Mucosa of descending colon (tissue), 3 donors: ENCODE measurements around the gene HCFC1. TPM values are rescaled to one million over a fixed set of nuclear protein-coding genes. Genes with fewer than 3 reads are reported as not detected.

Source experiments
- ATAC-seq: fragments of 200-7000 bp; cut with Tn5 transposase; one replicate; pipeline ENCODE4 v1.9.1; 2020; ENCODE audit warnings: mild to moderate bottlenecking, moderate library complexity
- DNase-seq, 3 donors: peaks; one replicate each; pipeline ENCODE4 v3.0.0-alpha.2; 2020
- H3K36me3 ChIP-seq: fragments of 200-600 bp; one replicate; pipeline ENCODE4 v1.8.0; 2021; ENCODE audit warnings: low read depth, mild to moderate bottlenecking
- H3K4me1 ChIP-seq: fragments of 200-600 bp; one replicate; pipeline ENCODE4 v1.8.0; 2021; ENCODE audit warnings: low read depth, mild to moderate bottlenecking
- H3K4me3 ChIP-seq: fragments of 200-600 bp; one replicate; pipeline ENCODE4 v1.8.0; 2021; ENCODE audit warnings: mild to moderate bottlenecking
- H3K9me3 ChIP-seq: fragments of 200-600 bp; one replicate; pipeline ENCODE4 v1.8.0; 2021; ENCODE audit warnings: mild to moderate bottlenecking
- intact Hi-C, 2 donors: fragments of 100-400 bp; cut with DNase I in 1 of 2; cut with micrococcal nuclease in 1 of 2; formaldehyde crosslinking; loops; one replicate each; pipeline versions ENCODE4 v1.11.0 to v1.11.1; 2022; cut with DNase I, micrococcal nuclease
- total RNA-seq, 3 donors: library from RNA; stranded (reverse); fragmentation: NEBNext Ultra II Directional in 2 of 3; extraction: Animal tissue kit (Norgen Biotek cat#: 25700) in 2 of 3; gene quantifications; one replicate each; pipeline versions ENCODE4 v1.2.1 to v1.2.4, GENCODE V29; 2021 to 2023
- TF ChIP-seq, protein P1 (sequence below): fragments of 200-600 bp; IDR thresholded peaks from one replicate; pipeline ENCODE4 v1.8.0; 2022; ENCODE audit warnings: antibody characterized with exemption, mild to moderate bottlenecking
- donor health status: DM: no; HTN: no; CAD: no; lungs with moderate emphysema.
- donor health status: DM: no; HTN: no; CAD: no.
- donor health status: DM: no; HTN: yes; CAD: no.

Gene HCFC1
- total RNA-seq, 3 donors from 2014 or later = 36.3 to 56.5 (median 48.2) TPM

DNA sequence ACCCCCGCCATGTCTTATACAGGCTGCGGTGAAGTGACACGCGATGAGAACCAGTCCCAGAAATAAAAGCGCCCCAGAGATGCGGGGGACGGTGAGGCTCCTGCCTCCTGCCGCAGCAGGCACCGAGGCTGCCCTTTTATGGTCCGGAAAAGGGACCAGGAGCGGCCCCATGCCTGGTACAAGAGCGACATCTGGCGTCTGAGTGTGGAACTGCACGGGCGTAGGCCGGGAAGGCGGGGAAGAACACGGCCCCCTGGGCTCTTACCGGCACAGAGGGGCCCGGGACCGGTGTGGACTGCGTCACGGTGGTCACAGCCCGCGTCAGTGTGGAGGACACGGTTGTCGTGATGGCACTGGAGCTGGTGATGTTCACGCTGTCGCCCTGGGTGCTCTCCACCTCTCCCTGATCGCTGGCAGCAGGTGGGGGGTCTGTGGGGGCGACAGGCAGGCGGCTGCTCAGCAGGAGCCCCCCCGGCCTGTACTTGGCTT lies 18.2 kb downstream of the HCFC1 start:
- TF ChIP-seq, protein P1, sequence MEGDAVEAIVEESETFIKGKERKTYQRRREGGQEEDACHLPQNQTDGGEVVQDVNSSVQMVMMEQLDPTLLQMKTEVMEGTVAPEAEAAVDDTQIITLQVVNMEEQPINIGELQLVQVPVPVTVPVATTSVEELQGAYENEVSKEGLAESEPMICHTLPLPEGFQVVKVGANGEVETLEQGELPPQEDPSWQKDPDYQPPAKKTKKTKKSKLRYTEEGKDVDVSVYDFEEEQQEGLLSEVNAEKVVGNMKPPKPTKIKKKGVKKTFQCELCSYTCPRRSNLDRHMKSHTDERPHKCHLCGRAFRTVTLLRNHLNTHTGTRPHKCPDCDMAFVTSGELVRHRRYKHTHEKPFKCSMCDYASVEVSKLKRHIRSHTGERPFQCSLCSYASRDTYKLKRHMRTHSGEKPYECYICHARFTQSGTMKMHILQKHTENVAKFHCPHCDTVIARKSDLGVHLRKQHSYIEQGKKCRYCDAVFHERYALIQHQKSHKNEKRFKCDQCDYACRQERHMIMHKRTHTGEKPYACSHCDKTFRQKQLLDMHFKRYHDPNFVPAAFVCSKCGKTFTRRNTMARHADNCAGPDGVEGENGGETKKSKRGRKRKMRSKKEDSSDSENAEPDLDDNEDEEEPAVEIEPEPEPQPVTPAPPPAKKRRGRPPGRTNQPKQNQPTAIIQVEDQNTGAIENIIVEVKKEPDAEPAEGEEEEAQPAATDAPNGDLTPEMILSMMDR = peak; percentile 90
- no peak overlapping the region for H3K4me3 ChIP-seq
- peak; percentile 88 for ATAC-seq
- no peaks in the 10 kb centered on the region for H3K9me3 ChIP-seq
- H3K36me3 ChIP-seq = no peaks in the 10 kb centered on the region
- H3K4me1 ChIP-seq = no peaks in the 10 kb centered on the region
- intact Hi-C loops = loop anchor here in 1 of 2 donors (10.0 kb wide), 1 partner anchor 189 kb away; the partner anchor contains the start of gene PLXNB3
- peak; percentile 75 to 81 (median 78) for DNase-seq

DNA sequence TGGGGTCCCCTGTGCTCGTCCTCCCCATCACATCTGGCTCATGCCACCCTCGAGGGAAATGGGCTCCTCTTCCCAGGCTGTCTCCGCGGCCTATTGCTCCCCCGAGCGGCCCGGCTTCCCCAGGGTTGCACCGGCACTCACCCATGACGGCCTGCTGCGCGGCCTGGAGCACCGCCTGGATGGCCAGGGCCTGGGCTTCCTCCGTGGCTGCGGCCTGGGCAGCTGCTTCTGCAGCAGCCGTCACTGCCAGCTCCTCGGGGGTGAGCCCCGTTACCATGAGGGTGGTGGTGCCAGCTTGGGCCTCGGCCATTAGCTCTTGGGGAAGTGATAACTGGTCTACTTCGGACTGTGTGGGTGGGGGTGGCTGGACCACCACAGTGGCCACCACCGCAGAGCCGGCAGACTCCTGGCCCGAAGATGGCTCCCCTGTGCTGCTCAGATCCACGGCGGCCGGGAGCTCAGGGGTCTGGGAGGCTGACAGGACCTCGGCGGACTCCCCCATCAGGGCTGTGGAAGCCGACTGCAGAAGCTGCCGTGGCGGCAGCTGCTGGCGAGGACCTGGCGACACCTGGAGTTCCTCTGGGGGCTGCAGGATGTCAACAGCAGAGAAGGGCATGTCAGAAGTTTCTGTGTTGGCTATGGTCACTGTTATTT lies 19.1 kb downstream of the HCFC1 start:
- Histone ChIP-seq H3K9me3 (no peaks in the 10 kb centered on the region), H3K4me1 (no peaks in the 10 kb centered on the region), H3K36me3 (no peaks in the 10 kb centered on the region), H3K4me3 (no peak overlapping the region)
- peak in 1 of 3 donors; percentile 54 for DNase-seq
- TF ChIP-seq, protein P1 = no peak
- no peak for ATAC-seq
- intact Hi-C loops = loop anchor here in 1 of 2 donors (10.0 kb wide), 1 partner anchor 188 kb away; the partner anchor contains the start of gene PLXNB3

DNA sequence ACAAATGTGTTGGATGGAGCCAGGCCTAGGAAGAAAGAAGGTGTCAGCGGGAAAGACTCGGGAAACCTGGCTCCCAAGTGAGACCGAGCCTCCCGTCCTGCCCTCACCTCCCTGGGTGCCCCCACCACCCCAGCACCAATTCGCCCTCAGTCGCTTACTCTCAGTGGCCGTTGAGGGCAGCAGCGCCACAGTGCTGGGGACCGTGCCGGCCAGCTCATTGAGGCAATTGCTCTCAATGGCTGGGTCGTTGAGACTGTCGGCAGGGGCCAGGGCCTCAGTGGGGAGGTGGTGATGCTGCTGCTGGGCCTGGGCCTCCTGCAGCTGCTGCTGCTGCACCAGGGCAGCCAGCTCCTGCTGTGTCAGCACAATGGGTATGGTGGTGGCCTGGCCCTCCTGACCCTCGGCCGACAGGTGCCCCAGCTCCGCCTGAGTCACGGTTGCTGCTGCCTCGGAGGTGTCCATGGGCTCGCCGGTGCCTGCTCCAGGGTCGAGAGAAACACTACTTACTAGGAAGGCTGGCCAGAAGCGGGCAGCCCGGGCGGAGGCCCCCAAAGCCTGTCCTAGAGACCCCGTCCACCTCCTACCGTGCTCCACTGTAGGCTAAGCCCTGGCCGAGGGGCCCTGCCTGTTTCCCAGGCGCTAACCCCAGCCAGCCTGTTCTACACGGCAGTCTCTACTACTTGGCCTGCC lies 19.8 kb downstream of the HCFC1 start:
- no peaks in the 10 kb centered on the region for H3K4me1 ChIP-seq
- DNase-seq = no peak

DNA sequence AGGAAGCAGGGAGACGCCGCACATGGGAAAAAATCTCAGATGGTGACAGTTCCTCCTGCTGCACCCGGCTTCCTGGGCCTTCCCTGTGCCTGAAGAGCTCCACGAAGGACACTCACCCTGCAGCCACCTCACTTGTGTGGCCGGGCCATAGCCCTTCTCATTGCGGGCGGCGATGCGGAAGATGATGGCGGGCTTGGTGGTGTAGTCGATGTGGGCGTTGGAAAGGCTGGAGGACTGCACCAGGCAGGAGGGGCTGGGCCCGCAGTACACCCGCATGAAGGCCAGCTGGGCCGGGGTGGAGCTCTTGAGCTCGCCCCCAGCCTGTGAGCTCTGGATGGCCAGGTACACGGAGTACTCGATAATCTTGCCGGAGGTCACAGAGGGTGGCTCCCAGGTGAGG lies 21.5 kb downstream of the HCFC1 start:
- intact Hi-C loops = loop anchor here in 1 of 2 donors (10.0 kb wide), 1 partner anchor 185 kb away; the partner anchor contains the start of gene PLXNB3
- no peak for DNase-seq
- Histone ChIP-seq H3K4me3 (no peak overlapping the region), H3K4me1 (no peaks in the 10 kb centered on the region), H3K9me3 (no peaks in the 10 kb centered on the region), H3K36me3 (no peaks in the 10 kb centered on the region)
- TF ChIP-seq, protein P1 = no peak
- ATAC-seq = no peak

More for the DNA sequence above, 19.8 kb downstream of the HCFC1 start:
- no peak overlapping the region for H3K4me3 ChIP-seq
- TF ChIP-seq, protein P1 = no peak
- no peaks in the 10 kb centered on the region for H3K36me3 ChIP-seq
- no peaks in the 10 kb centered on the region for H3K9me3 ChIP-seq
- intact Hi-C loops = loop anchor here in 1 of 2 donors (10.0 kb wide), 1 partner anchor 187 kb away; the partner anchor contains the start of gene PLXNB3
- no peak for ATAC-seq

DNA sequence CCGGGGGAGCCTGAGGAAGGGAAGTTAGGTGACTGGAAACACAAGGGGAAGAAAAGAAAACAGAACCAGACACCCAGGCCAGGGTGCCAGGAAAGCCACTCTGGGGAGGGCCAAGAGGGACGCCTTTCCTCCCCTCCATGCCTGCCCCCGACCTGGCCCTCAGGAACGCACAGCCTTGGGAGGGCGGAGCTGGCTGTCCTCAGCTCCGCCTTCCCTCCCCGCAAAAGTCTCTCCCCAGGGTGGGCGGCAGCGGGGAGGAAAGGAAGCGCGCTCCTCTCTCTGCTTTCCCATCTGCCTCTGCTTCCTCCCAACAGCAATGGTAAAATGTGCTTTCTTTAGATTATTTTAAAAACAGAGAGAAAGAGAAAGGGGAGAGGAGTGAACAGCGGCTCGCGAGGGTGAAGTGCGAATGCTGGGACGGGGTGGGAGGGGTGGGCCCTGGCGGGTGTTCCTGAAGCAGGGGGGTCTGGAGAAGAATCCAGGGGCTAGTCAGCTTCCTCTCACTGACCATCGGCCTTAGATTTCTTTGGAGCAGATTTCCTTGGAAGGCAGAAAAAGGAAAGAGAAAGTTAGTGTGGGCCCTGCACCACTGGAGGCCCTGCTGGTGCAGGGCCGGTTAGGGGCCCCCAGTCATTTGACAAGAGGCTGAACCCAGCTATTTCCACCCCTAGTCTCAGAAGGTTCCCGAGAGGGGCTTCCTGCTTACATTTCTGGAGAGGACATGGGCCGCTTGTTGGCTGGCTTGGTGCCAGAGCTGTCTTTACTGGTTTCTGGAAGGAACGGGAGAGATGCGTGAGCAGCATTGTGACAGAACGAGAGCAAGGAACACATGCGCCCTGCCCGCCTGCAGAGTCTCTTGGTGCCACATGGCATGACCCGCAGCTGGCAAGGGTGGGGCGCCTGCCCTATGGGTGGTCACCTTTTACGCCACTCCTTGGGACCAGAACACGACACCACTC lies 22.5 kb downstream of the HCFC1 start:
- intact Hi-C loops = no loop called here
- TF ChIP-seq, protein P1 = no peak
- Histone ChIP-seq H3K4me3 (no peak overlapping the region), H3K36me3 (no peaks in the 10 kb centered on the region), H3K4me1 (no peaks in the 10 kb centered on the region), H3K9me3 (no peaks in the 10 kb centered on the region)
- DNase-seq (no peak), ATAC-seq (no peak)
